ENCODE measurements around the gene TSPAN18. TPM values are rescaled to one million over a fixed set of nuclear protein-coding genes. Genes with fewer than 3 reads are reported as not detected.
A peak's percentile ranks its signal among the peaks of the same experiment; 100 is the strongest.

The TSPAN18 gene
- total RNA-seq, 4 donors from 2014 or later, result 3.6 to 12.4 (median 8.2) TPM

- Histone ChIP-seq H3K9me3 (no peaks in the 10 kb centered on the region), H3K36me3 (no peaks in the 10 kb centered on the region), H3K27me3 (no peaks in the 10 kb centered on the region), H3K27ac (no peak overlapping the region), H3K4me3 (replicated peaks in 1 of 3) (no peak overlapping the region), H3K4me1 (peaks cover 14 to 45% of the 10 kb centered on the region in 2 donors)
- intact Hi-C loops (cut with DNase I), result no loop called here
- TF ChIP-seq, protein P1, sequence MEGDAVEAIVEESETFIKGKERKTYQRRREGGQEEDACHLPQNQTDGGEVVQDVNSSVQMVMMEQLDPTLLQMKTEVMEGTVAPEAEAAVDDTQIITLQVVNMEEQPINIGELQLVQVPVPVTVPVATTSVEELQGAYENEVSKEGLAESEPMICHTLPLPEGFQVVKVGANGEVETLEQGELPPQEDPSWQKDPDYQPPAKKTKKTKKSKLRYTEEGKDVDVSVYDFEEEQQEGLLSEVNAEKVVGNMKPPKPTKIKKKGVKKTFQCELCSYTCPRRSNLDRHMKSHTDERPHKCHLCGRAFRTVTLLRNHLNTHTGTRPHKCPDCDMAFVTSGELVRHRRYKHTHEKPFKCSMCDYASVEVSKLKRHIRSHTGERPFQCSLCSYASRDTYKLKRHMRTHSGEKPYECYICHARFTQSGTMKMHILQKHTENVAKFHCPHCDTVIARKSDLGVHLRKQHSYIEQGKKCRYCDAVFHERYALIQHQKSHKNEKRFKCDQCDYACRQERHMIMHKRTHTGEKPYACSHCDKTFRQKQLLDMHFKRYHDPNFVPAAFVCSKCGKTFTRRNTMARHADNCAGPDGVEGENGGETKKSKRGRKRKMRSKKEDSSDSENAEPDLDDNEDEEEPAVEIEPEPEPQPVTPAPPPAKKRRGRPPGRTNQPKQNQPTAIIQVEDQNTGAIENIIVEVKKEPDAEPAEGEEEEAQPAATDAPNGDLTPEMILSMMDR (IDR thresholded peaks at IDR 0.05), result no peak
- no peak for TF ChIP-seq POLR2A (IDR thresholded peaks at IDR 0.05)
- no peak for DNase-seq
Measured at GRCh38 chr11:44802347-44802746, 75.6 kb downstream of the TSPAN18 start.

DNA sequence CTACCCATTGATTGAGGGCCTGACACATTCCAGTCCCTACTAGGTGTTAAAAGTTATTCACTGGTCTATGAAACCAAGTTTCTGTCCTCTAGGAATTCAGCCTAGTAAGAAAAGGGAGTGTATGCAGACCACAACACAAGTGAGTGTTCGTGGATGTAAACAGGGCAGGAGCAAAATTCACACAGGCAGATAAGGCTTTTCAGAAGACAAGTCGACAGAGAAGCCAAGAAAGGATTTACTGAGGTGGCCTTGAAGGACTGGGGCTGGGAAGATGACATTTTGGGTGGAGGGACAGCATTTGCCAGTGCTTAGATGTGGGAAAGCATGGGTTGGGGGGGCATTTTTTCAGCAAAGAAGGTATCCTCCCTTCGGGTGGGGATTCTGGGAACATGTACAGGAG is 76.2 kb downstream of the TSPAN18 start:
- H3K27ac ChIP-seq, result no peak overlapping the region
- H3K27me3 ChIP-seq, result no peaks in the 10 kb centered on the region
- H3K36me3 ChIP-seq, result no peaks in the 10 kb centered on the region
- no peak overlapping the region for H3K4me3 ChIP-seq (replicated peaks in 1 of 3)
- TF ChIP-seq POLR2A (IDR thresholded peaks at IDR 0.05), result no peak
- TF ChIP-seq, protein P1 (IDR thresholded peaks at IDR 0.05), result no peak
- no peaks in the 10 kb centered on the region for H3K9me3 ChIP-seq
- intact Hi-C loops (cut with DNase I), result no loop called here
- WGBS, 2 donors, result 89 to 90% methylated on average over 3 of the region's 3 CpGs
- DNase-seq, result no peak
- peaks cover 14 to 43% of the 10 kb centered on the region in 2 donors for H3K4me1 ChIP-seq

GRCh38 chr11:44804449-44805437 is 78.0 kb downstream of the TSPAN18 start:
- no peak for TF ChIP-seq POLR2A (IDR thresholded peaks at IDR 0.05)
- TF ChIP-seq, protein P1 (IDR thresholded peaks at IDR 0.05), result peak in 1 of 6 experiments; percentile 3
- H3K27ac ChIP-seq, result peak overlapping the region in 1 of 3 donors; percentile 31
- WGBS, 2 donors, result 29 to 45% methylated on average over 14 of the region's 14 CpGs
- intact Hi-C loops (cut with DNase I), result no loop called here
- DNase-seq, result peak in 1 of 2 donors; percentile 24
- H3K4me3 ChIP-seq (replicated peaks in 1 of 3), result no peak overlapping the region
- no peaks in the 10 kb centered on the region for H3K36me3 ChIP-seq
- no peaks in the 10 kb centered on the region for H3K27me3 ChIP-seq
- H3K4me1 ChIP-seq, result peaks cover 14 to 32% of the 10 kb centered on the region in 2 donors
- no peaks in the 10 kb centered on the region for H3K9me3 ChIP-seq

DNA sequence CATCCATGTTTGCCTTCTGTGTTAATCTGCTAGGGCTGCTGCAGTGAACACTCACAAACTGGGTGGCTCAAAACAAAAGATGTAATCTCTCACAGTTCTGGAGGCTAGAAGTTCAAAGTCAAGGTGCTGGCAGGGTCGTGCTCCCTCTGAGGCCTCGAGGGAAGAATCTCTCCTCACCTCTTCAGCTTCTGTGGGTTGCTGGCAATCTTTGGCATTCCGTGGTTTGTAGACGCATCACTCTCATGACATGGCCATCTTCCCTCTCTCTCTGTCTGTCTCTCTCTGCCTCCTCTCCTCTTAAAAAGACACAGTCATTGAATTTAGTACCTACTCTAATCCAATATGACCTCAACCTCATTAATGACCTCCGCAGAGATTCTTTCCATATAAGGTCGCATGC is 78.8 kb downstream of the TSPAN18 start:
- 75 to 87% methylated on average over 6 of the region's 6 CpGs for WGBS, 2 donors
- peaks cover 14 to 32% of the 10 kb centered on the region in 2 donors for H3K4me1 ChIP-seq
- H3K4me3 ChIP-seq (replicated peaks in 1 of 3), result no peak overlapping the region
- TF ChIP-seq, protein P1 (IDR thresholded peaks at IDR 0.05), result no peak
- no peak for TF ChIP-seq POLR2A (IDR thresholded peaks at IDR 0.05)
- no peaks in the 10 kb centered on the region for H3K27me3 ChIP-seq
- peak overlapping the region in 1 of 3 donors; percentile 31 for H3K27ac ChIP-seq
- intact Hi-C loops (cut with DNase I), result no loop called here
- no peak for DNase-seq
- H3K36me3 ChIP-seq, result no peaks in the 10 kb centered on the region
- H3K9me3 ChIP-seq, result no peaks in the 10 kb centered on the region

All from thyroid gland (tissue), 4 donors.